Lower leg skin (tissue), 3 donors: ENCODE measurements around the gene RBM47.

ENCODE experiments used
- CTCF ChIP-seq, 3 donors: fragments of 450-650 bp; IDR thresholded peaks; one replicate each; pipeline ENCODE4 v1.5.1; 2016; ENCODE audit warnings: antibody characterized with exemption in 3 of 3, mild to moderate bottlenecking in 3 of 3, moderate library complexity in 2 of 3
- POLR2A ChIP-seq, 2 donors: fragments of 450-650 bp; IDR thresholded peaks; one replicate each; pipeline ENCODE4 v1.6.1; 2016 to 2017; ENCODE audit warnings: antibody characterized with exemption in 2 of 2, mild to moderate bottlenecking in 1 of 2, moderate library complexity in 1 of 2

GRCh38 chr4:40448875-40449274 is 180.8 kb downstream of the RBM47 start:
- TF ChIP-seq CTCF (IDR thresholded peaks at IDR 0.05), result no peak
- TF ChIP-seq POLR2A (IDR thresholded peaks at IDR 0.05), result no peak
